ENCODE results near the gene SH3BP2. TPM values are rescaled to one million over a fixed set of nuclear protein-coding genes. Genes with fewer than 3 reads are reported as not detected.

The SH3BP2 gene
- total RNA-seq, 1 donor from 2014 or later, result 79.0 TPM

DNA sequence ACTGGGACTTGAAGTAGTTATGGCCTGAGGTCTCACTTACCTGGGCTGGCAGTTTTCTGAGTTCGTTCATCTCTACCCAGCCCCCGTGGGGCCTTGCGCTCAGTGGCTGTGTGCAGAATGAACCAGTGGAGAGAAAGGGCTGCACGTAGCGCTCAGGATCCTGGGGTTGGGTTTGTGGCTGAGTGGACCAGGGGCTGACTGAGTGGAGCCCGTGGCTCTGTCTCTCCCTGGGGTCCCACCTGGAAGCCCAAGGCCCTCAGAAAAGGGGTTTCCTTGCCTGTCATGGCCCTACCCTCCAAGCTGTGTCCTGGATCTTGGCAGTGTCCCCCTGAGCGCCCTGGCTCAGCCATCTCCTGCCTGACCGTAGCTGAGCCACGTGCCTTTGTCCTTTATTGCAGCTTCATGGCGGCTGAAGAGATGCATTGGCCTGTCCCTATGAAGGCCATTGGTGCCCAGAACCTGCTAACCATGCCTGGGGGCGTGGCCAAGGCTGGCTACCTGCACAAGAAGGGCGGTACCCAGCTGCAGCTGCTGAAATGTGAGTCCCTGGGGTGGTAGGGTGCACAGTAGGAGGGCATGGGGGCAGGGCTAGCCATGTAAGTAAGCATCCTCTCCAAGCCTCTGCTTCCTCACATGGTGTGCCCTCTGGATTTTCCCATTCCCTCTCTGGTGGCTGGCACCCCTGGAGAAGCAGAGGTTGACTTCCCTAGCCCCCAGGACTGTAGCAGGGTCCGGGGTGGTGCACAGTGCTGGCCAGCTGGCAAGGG lies 27.5 kb downstream of the SH3BP2 start:
- TF ChIP-seq, protein P1, sequence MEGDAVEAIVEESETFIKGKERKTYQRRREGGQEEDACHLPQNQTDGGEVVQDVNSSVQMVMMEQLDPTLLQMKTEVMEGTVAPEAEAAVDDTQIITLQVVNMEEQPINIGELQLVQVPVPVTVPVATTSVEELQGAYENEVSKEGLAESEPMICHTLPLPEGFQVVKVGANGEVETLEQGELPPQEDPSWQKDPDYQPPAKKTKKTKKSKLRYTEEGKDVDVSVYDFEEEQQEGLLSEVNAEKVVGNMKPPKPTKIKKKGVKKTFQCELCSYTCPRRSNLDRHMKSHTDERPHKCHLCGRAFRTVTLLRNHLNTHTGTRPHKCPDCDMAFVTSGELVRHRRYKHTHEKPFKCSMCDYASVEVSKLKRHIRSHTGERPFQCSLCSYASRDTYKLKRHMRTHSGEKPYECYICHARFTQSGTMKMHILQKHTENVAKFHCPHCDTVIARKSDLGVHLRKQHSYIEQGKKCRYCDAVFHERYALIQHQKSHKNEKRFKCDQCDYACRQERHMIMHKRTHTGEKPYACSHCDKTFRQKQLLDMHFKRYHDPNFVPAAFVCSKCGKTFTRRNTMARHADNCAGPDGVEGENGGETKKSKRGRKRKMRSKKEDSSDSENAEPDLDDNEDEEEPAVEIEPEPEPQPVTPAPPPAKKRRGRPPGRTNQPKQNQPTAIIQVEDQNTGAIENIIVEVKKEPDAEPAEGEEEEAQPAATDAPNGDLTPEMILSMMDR (IDR thresholded peaks at IDR 0.05; ENCODE audit: unreplicated experiment), result no peak
- Mint-ChIP-seq H3K36me3 (peaks cover 17% of the 10 kb centered on the region), H3K27me3 (ENCODE audit: low read depth) (no peaks in the 10 kb centered on the region), H3K27ac (no peak overlapping the region), H3K4me3 (peak overlapping the region; percentile 65), H3K9me3 (peaks cover 11% of the 10 kb centered on the region), H3K4me1 (peaks cover 13% of the 10 kb centered on the region)
- no peak for DNase-seq (ENCODE audit: low spot score in 2 of 2, unreplicated experiment in 2 of 2)

- peaks cover 7% of the 10 kb centered on the region for H3K4me1 Mint-ChIP-seq
- H3K27ac Mint-ChIP-seq, result no peak overlapping the region
- H3K4me3 Mint-ChIP-seq, result no peak overlapping the region
- no peaks in the 10 kb centered on the region for H3K27me3 Mint-ChIP-seq (ENCODE audit: low read depth)
- TF ChIP-seq, protein P1 (IDR thresholded peaks at IDR 0.05; ENCODE audit: unreplicated experiment), result no peak
- no peak for DNase-seq (ENCODE audit: low spot score in 2 of 2, unreplicated experiment in 2 of 2)
- H3K36me3 Mint-ChIP-seq, result peaks cover 21% of the 10 kb centered on the region
- H3K9me3 Mint-ChIP-seq, result no peaks in the 10 kb centered on the region
Measured at GRCh38 chr4:2822461-2823300, 29.8 kb downstream of the SH3BP2 start.

DNA sequence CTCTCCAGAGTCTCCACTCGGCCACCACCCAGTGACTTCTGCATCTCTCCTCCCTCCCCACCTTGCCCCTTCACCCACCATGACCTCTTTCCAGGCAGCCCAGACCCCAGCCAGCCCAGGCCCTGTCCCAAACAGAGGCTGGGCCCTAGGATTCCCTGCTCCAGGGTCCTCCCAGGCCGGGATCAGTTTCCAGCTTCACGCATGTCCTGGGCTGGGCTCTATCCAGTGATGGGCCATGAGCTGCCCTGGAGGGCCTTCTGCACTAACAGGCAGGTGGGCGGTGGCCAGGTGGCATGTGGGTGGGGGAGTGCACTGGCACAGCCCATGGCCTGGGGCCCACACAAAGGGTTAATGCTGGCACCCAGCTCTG lies 30.4 kb downstream of the SH3BP2 start:
- TF ChIP-seq, protein P1 (IDR thresholded peaks at IDR 0.05; ENCODE audit: unreplicated experiment), result no peak
- DNase-seq (ENCODE audit: low spot score in 2 of 2, unreplicated experiment in 2 of 2), result no peak
- no peaks in the 10 kb centered on the region for H3K9me3 Mint-ChIP-seq
- H3K4me3 Mint-ChIP-seq, result no peak overlapping the region
- H3K27me3 Mint-ChIP-seq (ENCODE audit: low read depth), result no peaks in the 10 kb centered on the region
- no peak overlapping the region for H3K27ac Mint-ChIP-seq
- peaks cover 21% of the 10 kb centered on the region for H3K36me3 Mint-ChIP-seq
- peaks cover 7% of the 10 kb centered on the region for H3K4me1 Mint-ChIP-seq

GRCh38 chr4:2823671-2824328 lies 30.9 kb downstream of the SH3BP2 start:
- no peak for DNase-seq (ENCODE audit: low spot score in 2 of 2, unreplicated experiment in 2 of 2)
- no peak overlapping the region for H3K27ac Mint-ChIP-seq
- peaks cover 26% of the 10 kb centered on the region for H3K36me3 Mint-ChIP-seq
- H3K27me3 Mint-ChIP-seq (ENCODE audit: low read depth), result no peaks in the 10 kb centered on the region
- H3K4me1 Mint-ChIP-seq, result peaks cover 7% of the 10 kb centered on the region
- TF ChIP-seq, protein P1 (IDR thresholded peaks at IDR 0.05; ENCODE audit: unreplicated experiment), result no peak
- H3K4me3 Mint-ChIP-seq, result no peak overlapping the region
- H3K9me3 Mint-ChIP-seq, result no peaks in the 10 kb centered on the region

- H3K27ac Mint-ChIP-seq, result no peak overlapping the region
- TF ChIP-seq, protein P1 (IDR thresholded peaks at IDR 0.05; ENCODE audit: unreplicated experiment), result no peak
- H3K9me3 Mint-ChIP-seq, result no peaks in the 10 kb centered on the region
- peaks cover 28% of the 10 kb centered on the region for H3K36me3 Mint-ChIP-seq
- no peak overlapping the region for H3K4me3 Mint-ChIP-seq
- peaks cover 5% of the 10 kb centered on the region for H3K4me1 Mint-ChIP-seq
- H3K27me3 Mint-ChIP-seq (ENCODE audit: low read depth), result no peaks in the 10 kb centered on the region
- peak in 1 of 2 experiments; percentile 12 for DNase-seq (ENCODE audit: low spot score in 2 of 2, unreplicated experiment in 2 of 2)
Measured at GRCh38 chr4:2824329-2824835, 31.5 kb downstream of the SH3BP2 start.

Data from mesothelial cell of epicardium (in vitro differentiated cells).